ENCODE results near the gene MYOC. TPM values are rescaled to one million over a fixed set of nuclear protein-coding genes. Genes with fewer than 3 reads are reported as not detected.

Gene MYOC
- total and polyA plus RNA-seq, 12 donors, result 0.80 to 7.5 (median 2.7) TPM

DNA sequence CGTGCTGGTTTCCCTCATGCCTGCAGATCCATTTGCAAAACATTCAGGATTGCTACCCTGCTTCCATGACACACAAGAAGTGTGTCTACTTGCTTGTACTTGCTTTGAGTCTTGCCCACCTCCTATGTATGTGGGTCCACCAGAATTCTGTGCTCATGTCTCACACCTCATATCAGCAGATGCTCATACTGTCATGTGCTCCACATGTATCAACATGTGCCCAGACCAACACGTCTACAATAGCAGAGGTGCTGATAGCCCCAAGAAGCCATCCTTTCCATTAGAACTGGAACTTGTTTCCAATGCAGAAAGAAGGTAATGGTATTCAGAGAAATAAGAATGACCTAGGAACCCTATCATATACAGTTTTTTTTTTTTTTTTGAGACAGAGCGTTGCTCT, 27.9 kb upstream of the MYOC start:
- no peaks in the 10 kb centered on the region for H3K36me3 ChIP-seq
- H3K4me1 ChIP-seq, result peaks cover 0 to 2% (median 0%) of the 10 kb centered on the region in 9 donors
- no peaks in the 10 kb centered on the region for H3K27me3 ChIP-seq
- DNase-seq, result no peak
- ATAC-seq, result no peak
- TF ChIP-seq, protein P1, sequence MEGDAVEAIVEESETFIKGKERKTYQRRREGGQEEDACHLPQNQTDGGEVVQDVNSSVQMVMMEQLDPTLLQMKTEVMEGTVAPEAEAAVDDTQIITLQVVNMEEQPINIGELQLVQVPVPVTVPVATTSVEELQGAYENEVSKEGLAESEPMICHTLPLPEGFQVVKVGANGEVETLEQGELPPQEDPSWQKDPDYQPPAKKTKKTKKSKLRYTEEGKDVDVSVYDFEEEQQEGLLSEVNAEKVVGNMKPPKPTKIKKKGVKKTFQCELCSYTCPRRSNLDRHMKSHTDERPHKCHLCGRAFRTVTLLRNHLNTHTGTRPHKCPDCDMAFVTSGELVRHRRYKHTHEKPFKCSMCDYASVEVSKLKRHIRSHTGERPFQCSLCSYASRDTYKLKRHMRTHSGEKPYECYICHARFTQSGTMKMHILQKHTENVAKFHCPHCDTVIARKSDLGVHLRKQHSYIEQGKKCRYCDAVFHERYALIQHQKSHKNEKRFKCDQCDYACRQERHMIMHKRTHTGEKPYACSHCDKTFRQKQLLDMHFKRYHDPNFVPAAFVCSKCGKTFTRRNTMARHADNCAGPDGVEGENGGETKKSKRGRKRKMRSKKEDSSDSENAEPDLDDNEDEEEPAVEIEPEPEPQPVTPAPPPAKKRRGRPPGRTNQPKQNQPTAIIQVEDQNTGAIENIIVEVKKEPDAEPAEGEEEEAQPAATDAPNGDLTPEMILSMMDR (IDR thresholded peaks at IDR 0.05), result no peak
- 94 to 97% methylated on average over 3 of the region's 3 CpGs for WGBS, 2 donors
- H3K27ac ChIP-seq, result no peak overlapping the region
- no peak overlapping the region for H3K4me3 ChIP-seq
- no peaks in the 10 kb centered on the region for H3K9me3 ChIP-seq
- intact Hi-C loops (cut with DNase I), result no loop called here

DNA sequence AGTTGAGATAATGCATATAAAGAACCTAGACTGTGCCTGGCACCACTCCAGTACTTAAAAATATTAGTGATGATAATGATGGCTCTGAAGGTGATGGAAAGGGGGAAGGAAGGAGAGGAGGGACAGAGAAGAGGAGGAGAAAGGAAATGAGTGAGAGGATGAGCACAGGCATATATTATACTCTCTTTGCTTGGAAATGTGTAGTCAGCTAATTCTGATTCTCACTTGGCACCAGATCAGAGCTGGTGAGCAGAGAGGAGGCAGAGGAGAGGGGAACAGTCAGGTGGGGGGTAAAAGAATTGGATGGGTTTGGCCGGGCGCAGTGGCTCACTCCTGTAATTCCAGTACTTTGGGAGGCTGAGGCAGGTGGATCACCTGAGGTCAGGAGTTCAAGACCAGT, 24.3 kb upstream of the MYOC start:
- Histone ChIP-seq H3K27ac (no peak overlapping the region), H3K36me3 (no peaks in the 10 kb centered on the region), H3K4me3 (no peak overlapping the region), H3K9me3 (no peaks in the 10 kb centered on the region), H3K27me3 (no peaks in the 10 kb centered on the region), H3K4me1 (peaks cover 0 to 14% (median 8%) of the 10 kb centered on the region in 9 donors)
- TF ChIP-seq, protein P1 (IDR thresholded peaks at IDR 0.05), result no peak
- intact Hi-C loops (cut with DNase I), result no loop called here
- WGBS, 2 donors, result 100% methylated on average over 2 of the region's 2 CpGs
- DNase-seq, result no peak
- no peak for ATAC-seq

DNA sequence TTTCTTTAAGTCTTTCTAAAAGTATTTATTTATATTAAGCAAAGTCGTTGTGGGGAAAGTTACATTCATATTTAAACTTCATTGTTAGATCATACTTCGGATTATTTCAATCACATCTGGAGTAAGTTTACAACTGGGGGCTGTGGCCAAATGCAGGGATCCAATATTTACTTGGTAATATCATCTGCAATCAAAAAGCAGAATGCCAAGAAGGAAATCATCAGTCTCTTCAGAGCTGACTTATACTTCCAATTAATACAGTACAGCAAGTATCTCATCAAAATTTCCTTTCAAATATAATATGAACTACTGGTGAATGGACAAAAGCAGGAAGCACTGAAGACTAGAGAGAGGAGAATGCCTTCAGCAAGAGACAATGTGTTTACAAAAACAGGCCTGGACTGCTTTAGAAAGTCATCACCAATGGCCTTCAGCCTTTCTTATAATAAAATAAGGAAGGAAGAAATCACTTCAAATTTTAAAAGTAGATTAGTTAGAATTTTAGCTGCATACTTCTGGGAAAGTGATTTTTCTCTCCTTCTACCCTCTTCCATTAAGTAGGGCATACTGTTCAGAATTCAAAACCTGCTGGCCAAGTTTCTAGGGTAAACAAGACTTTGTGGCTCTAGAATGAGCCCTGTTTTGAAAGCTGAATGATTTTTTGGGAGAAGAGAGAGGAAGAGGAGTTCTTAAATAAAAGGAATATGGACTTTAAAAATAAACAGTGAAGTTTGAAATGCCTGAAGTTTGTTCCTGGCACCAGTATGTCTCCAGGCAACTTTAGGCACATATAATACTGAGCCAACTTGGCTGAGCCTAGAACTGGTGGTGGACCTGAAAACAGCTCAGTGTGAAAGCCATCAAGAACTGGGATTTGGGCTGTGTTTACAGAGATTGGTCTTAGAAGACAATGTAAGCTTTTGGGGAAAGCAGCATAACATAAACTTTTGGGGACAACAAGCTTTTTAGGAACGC, 22.2 kb upstream of the MYOC start:
- peak overlapping the region in 6 of 10 donors; percentile 26 to 69 (median 36) for H3K27ac ChIP-seq
- intact Hi-C loops (cut with DNase I), result no loop called here
- WGBS, 2 donors, result 57 to 76% methylated on average over 3 of the region's 3 CpGs

DNA sequence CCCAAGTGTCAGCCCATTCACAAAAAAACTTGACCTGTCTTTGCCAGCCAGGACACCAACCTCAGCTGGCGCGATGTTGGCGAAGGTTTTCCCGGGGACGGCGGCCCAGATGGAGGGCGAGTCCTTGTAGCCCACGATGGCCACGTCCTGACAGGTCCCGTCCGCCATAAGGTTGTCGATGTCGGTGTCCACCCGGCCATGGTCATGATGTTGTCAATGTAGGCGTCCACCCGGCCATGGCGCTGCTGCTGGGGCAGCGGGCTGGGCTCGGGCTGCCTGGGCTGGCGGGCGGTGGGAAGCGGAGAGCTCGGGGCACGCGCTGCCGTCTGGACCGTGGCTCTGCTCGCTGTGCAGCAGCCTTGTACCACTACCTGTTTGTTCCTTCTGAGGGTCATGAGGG, 18.3 kb upstream of the MYOC start:
- peak in 1 of 8 donors; percentile 27 for ATAC-seq
- TF ChIP-seq, protein P1 (IDR thresholded peaks at IDR 0.05), result no peak
- H3K27me3 ChIP-seq, result no peaks in the 10 kb centered on the region
- H3K4me1 ChIP-seq, result peaks cover 0 to 22% (median 10%) of the 10 kb centered on the region in 9 donors
- no peaks in the 10 kb centered on the region for H3K36me3 ChIP-seq
- H3K27ac ChIP-seq, result no peak overlapping the region
- intact Hi-C loops (cut with DNase I), result no loop called here
- DNase-seq, result no peak
- H3K4me3 ChIP-seq, result no peak overlapping the region
- H3K9me3 ChIP-seq, result no peaks in the 10 kb centered on the region
- 98 to 99% methylated on average over 28 of the region's 28 CpGs for WGBS, 2 donors

More for the DNA sequence above, 22.2 kb upstream of the MYOC start:
- Histone ChIP-seq H3K36me3 (no peaks in the 10 kb centered on the region), H3K4me3 (no peak overlapping the region), H3K9me3 (no peaks in the 10 kb centered on the region), H3K4me1 (peaks cover 0 to 14% (median 8%) of the 10 kb centered on the region in 9 donors), H3K27me3 (no peaks in the 10 kb centered on the region)
- TF ChIP-seq, protein P1 (IDR thresholded peaks at IDR 0.05), result no peak
- ATAC-seq (peak in 3 of 8 donors; percentile 39 to 75 (median 52)), DNase-seq (no peak)

Measured in heart right ventricle (tissue), 16 donors.